Measurements from ENCODE around the gene LRRC4.

Gene LRRC4

DNA sequence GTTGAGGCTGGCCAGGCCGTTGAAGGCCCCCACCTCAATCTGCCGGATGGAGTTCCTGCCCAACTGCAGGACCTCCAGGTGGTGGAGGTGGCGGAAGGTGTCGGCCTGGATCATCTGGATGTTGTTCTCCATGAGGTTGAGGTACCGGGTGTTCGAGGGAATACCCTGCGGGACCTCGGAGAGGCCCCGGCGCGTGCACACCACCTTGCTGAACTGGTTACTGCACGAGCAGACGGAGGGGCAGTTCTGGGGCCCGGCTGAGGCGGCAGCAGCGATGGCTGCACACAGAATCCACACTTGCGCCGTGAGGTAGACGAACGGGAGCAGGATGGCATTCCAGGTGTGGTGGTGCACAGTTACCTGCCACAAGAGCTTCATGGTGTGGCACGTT lies 979 bp downstream of the LRRC4 start:
- DNase-seq, result no peak

DNA sequence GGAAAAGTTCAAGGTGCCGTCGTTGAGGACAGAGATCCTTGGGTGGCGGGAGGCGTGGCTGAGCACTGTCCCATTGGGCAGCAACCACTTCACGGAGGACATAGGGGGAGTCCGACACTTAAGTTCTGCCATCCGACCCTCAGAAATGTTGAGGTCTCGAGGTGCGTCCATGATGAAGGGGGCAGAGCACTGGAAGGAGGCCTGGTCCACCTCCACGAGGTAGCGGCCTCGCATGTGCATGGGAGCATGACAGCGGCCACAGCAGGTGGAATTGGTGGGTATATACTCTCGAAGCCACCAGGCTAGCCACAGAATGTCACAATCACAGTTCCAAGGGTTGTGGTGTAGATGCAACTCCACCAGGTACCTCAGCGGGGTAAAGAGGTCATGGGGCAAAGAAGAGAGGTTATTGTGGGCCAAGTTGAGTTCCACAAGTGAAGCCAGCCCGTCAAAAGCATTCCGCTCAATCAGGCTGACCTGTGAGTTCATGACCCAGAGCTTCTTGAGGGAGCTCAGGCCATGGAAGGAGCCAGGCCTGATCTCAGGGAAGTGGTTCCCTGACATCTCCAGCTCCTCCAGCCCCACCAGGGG lies 1.7 kb downstream of the LRRC4 start:
- no peak for DNase-seq

DNA sequence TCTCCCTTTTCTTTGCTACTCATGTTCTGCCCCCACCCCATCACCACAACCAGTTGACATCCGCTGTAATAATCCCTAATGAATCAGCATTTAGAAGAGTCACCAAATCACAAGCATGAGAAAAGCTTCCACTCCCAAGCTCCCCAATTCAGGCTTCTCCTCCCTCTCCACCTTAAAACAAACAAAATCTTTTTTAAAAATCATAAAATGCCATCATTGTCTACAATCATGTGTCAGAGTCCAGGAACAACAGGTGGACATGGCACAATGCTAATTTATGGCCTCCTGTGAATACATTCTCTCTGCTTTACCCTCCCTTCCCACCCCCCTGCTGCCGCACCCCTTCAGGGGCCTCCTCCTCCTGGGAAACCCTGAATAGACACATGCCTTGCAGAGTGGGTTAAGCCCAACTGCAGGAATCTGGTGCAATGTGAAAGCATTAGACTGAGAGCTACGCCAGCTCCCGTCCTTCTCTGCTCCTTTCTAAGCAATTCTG lies 3.7 kb downstream of the LRRC4 start:
- DNase-seq, result no peak

DNA sequence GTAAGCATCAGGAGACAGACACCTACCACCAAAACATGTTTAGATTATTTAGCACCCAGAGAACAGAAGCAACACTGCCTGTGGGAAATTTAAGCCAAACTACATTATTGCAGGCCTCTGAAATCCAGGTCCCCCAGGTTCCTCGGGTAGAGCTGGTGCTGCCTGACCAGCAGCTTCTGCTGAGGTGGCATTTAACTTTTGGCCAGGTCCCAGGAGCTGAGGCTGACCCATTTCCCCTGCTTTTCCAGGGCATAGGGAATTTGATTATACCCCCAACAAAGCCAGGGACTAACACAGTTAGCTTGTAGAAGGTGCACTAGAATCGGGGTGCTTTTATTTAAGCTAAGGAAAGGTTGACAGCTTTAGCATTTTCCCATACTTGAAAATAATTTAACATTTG lies 4.7 kb downstream of the LRRC4 start:
- DNase-seq, result no peak

DNA sequence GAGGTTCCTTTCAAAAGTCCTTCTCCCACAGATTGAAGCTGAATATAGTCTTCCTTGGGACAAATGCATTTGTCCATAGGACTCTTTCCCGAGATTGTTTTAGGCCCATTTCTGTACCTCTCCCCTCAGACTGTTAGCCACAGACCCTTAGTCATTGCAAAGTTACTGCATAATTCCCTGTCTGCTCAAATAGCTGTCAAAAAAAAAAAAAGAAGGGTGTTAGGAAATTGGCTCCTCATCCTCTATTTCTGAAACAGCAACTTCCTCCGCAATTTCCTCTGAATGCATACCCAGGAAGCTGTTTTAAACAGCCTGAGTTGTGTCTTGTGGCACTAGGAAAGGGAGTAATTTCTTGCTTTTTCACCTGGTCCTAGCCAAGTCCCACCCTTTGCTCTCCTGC lies 5.4 kb downstream of the LRRC4 start:
- DNase-seq, result no peak

DNA sequence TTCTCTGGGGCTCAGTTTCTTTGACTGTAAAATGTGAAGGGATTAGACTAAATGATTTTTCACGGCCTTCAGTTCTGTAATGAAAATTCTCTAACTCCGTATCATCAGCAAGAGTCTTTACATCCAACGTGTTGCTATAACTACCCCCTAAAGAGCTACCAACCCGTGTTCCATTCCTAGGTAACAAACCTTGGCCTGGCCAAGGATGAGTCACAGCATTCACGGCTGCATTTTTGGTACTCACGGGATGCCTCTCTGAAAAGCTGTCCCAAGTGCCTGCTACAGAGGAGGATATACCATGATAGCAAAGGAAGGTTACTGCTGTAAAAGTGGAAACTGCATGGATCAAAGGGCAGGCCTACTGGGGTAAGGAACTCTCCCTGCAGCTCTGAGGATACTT lies 5.9 kb downstream of the LRRC4 start:
- DNase-seq, result no peak

DNA sequence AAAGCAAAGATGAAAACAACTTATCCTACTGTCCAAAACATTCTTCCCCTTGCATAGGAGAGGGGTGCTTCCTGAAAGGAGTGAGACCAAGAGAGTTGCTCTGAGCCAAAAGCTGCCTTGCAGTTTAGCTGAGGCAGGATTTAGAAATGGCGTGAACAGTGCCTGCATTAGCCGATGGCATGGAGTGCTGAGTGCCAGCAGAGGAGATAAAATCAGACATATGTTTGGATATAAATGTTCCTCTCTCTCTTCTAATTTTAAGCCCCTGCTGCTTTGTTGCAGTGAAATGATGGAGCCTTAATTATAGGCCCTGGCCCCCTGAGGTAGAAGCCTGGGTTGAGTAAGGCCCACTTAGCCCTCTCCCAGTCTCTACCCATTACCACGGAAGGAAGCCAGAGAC lies 7.1 kb downstream of the LRRC4 start:
- DNase-seq, result no peak

DNA sequence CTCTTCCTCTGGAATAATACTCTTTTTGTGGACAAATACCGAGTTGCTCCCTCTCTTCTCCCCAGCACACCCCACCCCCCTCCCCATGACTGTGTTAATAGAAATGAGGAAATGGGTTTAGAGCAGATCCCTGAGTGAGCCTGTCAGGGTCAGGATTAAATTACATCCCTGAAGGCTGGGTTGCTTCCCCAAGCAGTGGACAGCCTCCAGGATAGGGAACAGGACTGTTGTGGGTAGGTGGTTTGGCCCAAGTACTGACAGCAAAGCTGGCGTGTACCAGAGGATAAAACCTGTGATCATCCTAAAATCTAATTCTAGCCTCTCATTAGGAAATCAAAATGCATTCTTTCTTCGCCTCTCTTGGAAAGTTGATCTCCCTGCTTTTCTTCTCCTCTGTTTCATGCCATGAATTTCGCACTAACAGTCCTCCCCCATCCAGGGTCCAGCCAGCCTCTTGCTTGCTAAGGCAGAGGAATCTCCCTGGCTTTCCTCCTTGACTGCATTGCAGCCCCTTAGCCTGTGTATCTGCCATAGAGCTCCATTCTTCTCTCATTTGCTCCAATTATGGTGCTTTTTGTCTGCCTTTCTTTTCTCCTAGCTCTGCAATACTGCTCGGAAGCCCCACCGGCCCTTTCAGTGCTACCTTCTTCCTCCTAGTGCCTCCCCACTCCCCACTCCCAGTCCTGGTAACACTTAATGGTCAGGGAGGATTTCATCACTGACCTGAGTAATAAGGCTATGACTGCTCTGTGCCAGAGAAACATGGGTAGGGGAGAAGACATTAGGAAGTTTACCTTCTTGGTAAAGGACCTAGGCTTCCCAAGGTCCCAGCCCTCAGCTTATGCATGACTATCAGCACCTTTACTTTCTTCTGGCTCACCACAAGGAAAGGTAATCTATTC lies 8.4 kb downstream of the LRRC4 start:
- DNase-seq, result no peak

DNA sequence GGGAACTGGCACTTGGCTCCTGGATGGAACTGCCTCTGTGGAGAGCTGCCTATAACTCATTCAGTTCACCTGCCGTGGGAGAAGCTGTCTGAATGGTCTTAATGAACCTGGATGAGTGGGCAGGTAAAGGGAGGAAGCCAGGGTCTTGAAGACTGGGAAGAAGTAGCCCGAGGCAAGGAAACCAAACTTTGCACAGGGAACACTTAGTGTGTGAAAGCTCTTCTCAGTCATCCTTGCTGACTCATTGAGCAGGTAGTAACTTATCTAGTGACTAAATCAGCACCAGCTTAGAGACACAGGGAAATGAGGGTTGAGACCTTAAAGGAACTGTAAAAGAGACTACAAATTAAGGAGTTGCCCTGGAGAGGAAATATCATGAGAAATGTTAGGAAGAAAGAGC lies 9.9 kb downstream of the LRRC4 start:
- DNase-seq, result no peak

DNA sequence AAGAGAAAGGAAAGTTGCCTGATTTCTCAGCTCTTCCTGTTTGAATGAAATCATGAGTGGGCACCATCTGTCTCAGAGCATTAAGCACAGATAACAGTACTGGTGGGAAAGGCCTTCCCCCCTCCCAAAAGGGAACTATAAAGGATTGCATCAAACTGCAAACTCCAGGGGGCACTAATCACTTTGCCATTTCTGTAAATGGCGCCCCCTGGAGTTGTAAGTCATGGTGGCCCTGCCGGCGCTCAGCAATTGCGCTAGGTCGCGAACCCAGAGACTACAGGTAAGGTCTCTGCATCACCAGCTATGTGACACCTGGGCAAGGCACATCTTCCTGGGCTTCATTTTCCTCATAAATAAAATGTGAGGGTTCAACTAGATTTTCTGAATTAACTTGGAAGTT lies 11.1 kb downstream of the LRRC4 start:
- no peak for DNase-seq

DNA sequence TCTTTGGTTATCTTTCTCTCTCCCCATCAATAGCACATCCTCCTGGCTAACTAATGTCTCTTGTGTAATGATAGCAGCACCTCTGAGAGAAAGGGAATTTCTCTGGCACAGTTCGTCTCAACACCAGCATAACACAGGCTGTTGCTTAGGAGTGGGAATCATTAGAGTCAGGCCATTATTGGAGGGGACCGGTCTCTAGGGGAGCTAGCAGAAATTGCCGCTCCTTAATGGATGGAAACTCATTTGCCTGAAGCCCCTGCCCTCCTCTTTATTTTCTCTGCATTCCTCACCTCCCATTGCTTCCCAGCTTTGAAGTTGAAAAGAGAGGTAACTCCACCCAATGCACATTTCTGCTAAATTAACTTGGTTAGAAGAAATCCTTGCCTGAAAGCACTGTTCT lies 11.9 kb downstream of the LRRC4 start:
- no peak for DNase-seq

DNA sequence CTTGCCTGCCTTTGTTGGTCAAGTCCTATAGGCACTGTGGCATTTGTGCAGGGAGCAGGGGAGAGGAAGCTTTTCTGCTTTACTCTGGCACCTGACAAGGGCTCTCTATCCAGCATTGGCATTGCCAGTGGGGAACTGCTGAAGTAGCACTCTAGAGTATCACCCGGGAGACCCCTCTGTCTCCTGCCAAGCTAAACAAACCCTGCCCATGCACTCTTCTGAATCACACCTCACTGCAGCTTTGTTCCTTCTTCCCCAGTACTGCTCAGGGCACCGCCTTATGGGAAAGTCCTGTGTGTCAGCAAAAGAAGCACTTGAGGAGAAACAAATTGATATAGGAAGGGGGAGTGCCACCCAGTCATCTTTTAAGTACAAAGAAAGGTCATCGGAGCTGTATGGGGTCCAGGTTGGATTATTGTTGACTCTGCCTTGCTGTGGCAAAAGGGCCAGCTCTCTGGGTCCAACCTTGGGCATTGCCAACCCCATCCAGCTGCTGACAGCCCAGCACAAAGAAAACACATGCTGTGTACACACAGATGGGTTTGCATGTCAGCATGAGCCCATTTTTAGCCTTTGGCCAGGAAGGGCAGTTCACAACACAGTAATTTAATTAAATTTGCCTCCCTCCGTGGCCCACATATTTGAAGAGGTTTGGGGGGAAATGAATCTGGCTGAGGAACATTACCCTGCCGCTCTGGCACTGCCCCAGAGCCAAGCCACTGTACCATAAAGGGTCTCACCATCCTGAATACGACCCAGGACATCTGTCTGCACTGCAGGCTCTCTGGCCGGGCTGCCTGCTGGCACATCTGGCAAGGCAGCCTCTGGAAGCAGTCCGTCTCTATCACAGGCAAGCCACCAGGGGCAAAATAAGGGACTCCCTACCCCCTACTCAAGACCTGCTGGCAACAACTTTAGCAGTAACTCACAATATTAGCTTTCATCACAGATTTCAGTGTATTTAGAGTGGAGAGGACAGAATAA lies 13.1 kb downstream of the LRRC4 start:
- DNase-seq, result peak; percentile 74

DNA sequence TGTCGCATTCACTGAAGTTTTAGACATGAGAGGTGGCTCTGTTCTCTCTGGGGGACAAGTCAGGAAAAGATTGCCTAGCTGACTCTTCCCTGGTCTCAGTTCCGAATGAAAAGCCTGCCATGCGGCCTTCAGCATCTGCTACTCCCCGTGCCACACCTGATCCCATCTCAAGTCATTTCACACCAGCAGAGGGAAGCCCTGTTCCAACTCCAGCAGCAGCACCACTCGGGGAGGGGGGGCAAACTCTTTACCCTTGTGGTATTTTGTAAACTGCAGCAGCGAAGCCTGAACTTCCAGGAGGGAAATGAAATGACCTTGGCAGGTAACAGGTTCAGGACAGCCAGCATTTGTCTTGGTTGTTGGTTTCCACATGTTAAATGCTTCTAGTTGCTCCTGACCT lies 13.8 kb downstream of the LRRC4 start:
- no peak for DNase-seq

DNA sequence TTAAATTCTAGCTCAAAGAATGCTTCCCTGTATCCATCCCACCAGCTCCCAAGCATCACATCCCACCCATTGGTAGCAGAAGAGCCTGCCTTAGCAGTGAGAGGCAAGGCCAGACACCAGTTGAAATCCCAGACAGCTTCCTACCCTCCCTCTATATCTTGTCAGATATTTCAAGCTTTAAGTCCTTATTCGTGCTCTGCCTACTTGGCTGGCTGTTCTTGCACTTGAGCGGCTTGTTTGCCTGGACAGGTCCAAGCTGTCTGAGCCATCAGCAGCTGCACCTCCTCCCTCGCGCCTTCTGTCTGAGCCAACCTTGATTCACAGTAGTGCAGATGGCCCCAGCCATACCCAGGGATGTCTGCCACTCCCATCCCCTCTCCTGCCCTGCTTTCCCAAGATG lies 16.4 kb downstream of the LRRC4 start:
- no peak for DNase-seq

DNA sequence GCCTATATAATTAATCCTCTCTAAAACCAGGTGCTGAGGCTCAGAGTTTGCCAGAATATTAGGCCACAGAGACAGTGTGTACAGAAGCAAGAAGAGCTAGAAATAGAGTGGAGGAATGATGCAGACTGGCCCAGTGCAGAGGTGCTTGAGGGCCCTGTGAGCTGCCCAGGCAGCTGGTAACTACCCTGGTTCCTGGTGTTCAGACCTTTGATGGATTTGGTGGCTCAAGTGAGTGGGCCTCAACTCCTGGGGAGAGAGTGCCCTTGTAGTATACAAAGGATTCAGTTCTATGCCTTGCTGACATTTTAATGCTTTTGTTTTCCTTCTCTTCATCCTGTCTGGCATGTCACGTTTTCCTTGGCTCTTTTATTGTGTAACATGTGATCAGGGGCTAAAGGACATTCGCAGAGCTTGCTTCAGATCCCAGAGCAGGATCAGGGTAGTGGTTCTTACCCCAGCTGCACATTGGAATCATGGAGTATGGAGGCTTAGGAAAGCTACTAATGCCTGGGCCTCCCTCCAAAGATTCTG lies 20.0 kb downstream of the LRRC4 start:
- DNase-seq, result no peak

DNA sequence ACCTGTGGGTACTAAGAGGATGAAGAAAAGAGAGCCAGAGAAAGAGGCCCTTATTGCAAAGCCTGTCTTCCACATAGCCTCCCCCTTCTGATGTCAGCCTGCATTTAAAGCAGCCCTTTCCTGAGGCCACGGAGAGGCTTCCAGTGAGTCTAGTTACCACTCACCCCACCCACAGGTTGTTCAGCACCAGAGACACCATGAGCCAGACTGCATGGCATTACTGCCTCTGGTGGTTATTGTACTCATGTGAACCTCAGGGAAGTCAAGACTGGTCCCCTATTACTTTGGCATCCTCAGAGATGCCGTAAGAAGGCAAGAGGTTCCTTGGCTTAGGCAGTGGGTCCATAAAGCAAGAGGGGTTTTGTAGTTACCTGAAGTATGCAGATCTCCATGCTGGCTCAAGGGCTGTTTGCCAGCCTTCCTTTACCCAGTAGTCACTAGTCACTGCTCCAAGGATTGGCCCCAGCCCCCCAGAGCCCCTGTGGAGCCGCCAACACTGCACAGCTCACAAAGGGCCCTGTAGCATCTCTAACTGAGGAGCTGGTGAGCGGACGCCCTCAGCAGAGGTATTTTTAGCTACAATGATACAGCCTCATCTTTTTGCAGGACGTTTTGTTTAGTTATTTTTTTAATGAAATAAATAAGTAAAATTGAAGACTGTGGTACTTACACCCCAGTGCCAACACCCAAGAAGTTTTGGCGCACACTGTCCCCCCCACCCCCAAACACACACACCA lies 20.7 kb downstream of the LRRC4 start:
- DNase-seq, result no peak

DNA sequence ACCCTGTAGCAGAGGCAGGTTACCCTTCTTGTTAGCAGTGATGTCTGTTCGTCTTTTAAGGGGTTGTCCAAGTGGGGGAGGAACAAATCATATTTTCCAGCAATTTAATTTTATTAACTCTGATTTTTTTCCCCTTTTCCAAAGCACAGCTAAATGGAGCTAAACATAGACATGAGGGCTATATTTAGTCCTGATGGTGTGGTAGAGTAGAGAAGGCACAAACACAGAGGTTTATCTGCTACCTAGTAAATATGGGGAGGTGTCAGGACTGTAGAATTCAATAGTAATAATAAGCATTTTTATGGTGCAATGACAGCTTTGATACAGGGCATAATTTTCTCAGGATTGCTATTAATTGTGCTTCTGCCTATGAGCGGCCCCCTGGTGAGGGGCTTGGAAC lies 22.5 kb downstream of the LRRC4 start:
- no peak for DNase-seq

DNA sequence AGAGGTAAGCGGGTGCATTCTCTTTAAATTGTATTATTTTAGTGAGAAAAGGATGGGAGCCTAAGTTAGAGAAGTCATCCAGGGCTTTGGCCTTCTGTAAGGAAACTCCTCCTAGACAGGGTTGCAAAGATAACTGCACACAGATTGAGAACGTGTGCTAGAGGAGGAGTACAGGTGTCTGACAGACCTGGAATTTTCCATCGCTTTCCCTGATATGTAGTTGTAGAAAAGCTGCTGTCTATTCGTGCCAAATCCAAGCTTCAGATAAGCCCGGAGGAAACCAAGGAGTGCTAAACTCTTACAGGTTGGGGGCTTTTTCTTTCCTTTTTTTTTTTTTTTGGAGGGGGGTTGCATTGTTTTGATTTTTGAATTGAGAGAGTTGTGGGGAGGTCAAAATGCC lies 23.1 kb downstream of the LRRC4 start:
- no peak for DNase-seq

DNA sequence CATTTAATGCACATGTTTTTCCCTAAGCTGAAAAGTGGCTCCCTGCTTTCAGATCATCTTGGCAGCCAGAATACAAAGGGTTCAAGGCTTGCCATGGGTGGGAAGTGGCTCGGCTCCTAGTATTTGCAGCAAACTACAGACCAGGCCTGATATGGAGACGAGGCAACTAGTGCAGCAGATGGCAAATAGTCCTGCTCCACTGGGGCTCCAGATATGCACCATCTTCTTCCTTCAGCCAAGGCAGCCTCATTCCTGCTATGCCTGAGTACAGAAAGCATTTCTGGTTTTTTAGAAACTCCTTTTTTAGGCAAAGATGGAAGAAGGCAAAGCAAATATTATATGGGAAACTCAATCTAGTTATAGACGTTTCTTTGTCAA lies 23.9 kb downstream of the LRRC4 start:
- no peak for DNase-seq

DNA sequence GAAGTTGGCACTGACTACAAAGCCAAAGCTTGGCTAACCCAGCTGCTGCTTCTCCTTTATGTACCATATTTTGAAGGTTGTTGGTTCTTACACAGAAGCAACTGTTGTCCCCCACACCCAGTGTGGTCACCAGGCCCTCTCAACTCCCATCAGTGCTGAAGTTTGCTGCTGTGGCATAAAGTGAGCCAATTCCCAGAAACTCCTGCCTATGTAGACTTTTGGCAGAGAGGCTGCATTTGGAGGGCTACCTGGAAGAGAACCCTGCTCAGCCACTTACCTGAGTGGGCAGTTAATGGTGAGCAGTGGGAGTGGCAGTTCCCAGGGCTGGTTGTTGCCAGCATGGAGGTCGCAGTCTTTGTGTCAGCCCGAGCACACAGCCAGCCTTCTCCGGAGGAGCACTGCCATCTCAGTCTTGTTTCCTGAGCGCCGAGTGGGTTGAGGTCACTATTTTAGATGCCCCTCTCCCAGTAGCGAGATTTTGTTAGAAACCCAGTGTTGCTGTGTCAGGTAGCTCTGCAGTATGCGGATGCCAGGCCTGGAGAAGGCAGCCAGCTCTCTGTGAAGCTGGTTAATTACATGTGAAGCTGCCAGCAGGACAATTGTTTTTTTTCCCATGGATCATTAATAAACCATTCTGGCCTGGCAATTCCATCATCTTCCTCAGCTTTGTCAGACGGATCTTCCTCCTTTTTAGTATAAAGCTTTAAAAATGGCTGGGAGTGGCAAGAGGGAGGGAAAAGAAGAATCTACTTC lies 24.5 kb downstream of the LRRC4 start:
- DNase-seq, result no peak

DNA sequence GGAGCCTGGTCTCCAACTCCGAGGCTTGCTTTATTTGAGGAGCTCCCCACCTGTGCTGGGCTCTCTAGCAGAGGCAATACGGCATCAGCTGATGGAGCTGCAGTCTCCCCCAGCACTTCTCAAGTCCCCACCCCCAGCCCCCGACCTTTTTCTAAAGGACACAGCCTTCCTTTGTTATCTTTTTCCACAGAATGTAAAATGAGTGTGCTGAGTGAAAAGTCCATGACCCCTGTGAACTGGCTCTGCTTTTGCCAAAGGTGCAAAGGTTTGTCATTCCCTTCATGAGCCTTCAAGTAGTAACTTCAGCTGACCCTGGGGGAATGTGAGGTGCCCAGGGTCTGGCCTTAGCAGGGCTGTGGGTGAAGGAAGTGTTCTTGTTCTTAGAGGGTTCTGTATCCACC lies 25.5 kb downstream of the LRRC4 start:
- DNase-seq, result no peak

DNA sequence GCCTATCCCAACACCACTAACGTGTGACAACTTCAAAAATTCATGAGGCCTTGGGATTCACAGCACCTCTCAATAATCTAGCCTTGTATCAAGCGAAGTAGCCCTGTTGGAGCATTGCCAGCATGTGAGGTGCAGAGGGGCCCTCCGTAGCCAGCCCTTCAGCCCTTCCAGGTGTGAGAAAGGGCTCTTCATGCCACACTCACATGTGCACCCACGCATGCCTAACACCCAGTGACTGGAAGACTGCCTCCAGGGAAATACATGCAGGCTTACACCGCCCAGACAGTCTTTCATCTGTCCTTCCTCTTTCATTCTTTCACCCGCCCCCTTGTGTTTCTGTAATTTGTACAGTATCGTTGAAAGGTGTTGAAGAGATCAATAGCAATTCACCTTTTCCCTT lies 26.1 kb downstream of the LRRC4 start:
- no peak for DNase-seq
